GM23338 (cell line): ENCODE results near the gene CLNK.
"Not testable (repeated sequence)": the region's sequence is repeated elsewhere in the genome, so short reads cannot be mapped to it uniquely, and the experiment has no call there.

Experiments used
- CTCF ChIP-seq, 2 experiments: fragments of 200-600 bp in 1 of 2; sonication (generic) in 1 of 2; conservative IDR thresholded peaks; 2 replicates each; pipeline versions ENCODE4 v1.5.1 to v1.6.1; 2016 to 2017; ENCODE audit warnings: antibody characterized with exemption in 2 of 2, low read depth in 2 of 2, mild to moderate bottlenecking in 2 of 2, moderate library complexity in 1 of 2
- EZH2 ChIP-seq: fragments of 200-600 bp; sonication (generic); IDR thresholded peaks from one replicate; pipeline ENCODE4 v1.8.0; 2017; ENCODE audit warnings: antibody characterized with exemption, mild to moderate bottlenecking, low read depth; ENCODE audit not compliant: unreplicated experiment
- EZH2phosphoT487 ChIP-seq: fragments of 200-600 bp; sonication (generic); IDR thresholded peaks from one replicate; pipeline ENCODE4 v1.8.1; 2018; ENCODE audit warnings: antibody characterized with exemption; ENCODE audit not compliant: unreplicated experiment
- NANOG ChIP-seq: IDR thresholded peaks from 2 replicates; pipeline ENCODE4 v1.6.1; 2016; ENCODE audit warnings: antibody characterized with exemption, borderline replicate concordance
- POLR2AphosphoS5 ChIP-seq: IDR thresholded peaks from 2 replicates; pipeline ENCODE4 v1.6.1; 2016; ENCODE audit warnings: antibody characterized with exemption, low read depth
- ZNF331 ChIP-seq: fragments of 250-450 bp; sonication (Bioruptor Pico); IDR thresholded peaks from 2 replicates; pipeline ENCODE4 v1.5.0; 2020; ENCODE audit warnings: low read depth, mild to moderate bottlenecking, moderate library complexity
- TF ChIP-seq, protein P1 (sequence below): IDR thresholded peaks from one replicate; pipeline ENCODE4 v1.6.1; 2018; ENCODE audit warnings: antibody characterized with exemption; ENCODE audit not compliant: unreplicated experiment

DNA sequence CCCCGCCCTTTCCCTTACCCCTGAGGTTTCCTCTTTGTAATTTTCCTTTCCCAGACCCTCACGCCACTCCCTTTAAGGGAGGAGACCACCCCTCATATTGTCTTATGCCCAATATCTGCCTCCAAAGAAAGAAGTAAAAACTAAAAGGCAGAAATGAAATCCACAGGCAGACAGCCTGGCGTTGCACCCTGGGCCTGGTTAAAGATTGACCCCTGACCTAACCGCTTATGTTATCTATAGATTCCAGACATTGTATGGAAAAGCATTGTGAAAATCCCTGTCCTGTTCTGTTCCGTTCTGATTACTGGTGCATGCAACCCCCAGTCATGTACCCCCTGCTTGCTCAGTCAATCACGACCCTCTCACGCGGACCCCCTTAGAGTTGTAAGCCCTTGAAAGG, 110.0 kb downstream of the CLNK start:
- TF ChIP-seq CTCF (conservative IDR thresholded peaks at IDR 0.05; ENCODE audit: low read depth in 2 of 2); EZH2; POLR2AphosphoS5; NANOG; EZH2phosphoT487; ZNF331 (CRISPR knock-in tag): not testable (repeated sequence)
- TF ChIP-seq, protein P1, sequence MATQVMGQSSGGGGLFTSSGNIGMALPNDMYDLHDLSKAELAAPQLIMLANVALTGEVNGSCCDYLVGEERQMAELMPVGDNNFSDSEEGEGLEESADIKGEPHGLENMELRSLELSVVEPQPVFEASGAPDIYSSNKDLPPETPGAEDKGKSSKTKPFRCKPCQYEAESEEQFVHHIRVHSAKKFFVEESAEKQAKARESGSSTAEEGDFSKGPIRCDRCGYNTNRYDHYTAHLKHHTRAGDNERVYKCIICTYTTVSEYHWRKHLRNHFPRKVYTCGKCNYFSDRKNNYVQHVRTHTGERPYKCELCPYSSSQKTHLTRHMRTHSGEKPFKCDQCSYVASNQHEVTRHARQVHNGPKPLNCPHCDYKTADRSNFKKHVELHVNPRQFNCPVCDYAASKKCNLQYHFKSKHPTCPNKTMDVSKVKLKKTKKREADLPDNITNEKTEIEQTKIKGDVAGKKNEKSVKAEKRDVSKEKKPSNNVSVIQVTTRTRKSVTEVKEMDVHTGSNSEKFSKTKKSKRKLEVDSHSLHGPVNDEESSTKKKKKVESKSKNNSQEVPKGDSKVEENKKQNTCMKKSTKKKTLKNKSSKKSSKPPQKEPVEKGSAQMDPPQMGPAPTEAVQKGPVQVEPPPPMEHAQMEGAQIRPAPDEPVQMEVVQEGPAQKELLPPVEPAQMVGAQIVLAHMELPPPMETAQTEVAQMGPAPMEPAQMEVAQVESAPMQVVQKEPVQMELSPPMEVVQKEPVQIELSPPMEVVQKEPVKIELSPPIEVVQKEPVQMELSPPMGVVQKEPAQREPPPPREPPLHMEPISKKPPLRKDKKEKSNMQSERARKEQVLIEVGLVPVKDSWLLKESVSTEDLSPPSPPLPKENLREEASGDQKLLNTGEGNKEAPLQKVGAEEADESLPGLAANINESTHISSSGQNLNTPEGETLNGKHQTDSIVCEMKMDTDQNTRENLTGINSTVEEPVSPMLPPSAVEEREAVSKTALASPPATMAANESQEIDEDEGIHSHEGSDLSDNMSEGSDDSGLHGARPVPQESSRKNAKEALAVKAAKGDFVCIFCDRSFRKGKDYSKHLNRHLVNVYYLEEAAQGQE, result not testable (repeated sequence)
